T-helper 1 cell treated with Interleukin-12 subunit alpha and Interleukin-12 subunit beta and Interleukin-4 antibody, amounts not matched to agents 30 μg/mL and 1 μg/mL, for 36 hours (primary cell): ENCODE measurements around the gene MISP.

ENCODE experiments used
- H3K27ac Mint-ChIP-seq: one replicate; pipeline ENCODE4 v1.8.0; 2021; ENCODE audit warnings: mild to moderate bottlenecking, mixed read lengths
- H3K27me3 Mint-ChIP-seq: one replicate; pipeline ENCODE4 v1.8.0; 2021; ENCODE audit warnings: low read depth, mixed read lengths
- H3K36me3 Mint-ChIP-seq: one replicate; pipeline ENCODE4 v1.8.0; 2021; ENCODE audit warnings: low read depth, mixed read lengths
- H3K4me1 Mint-ChIP-seq: one replicate; pipeline ENCODE4 v1.8.0; 2021; ENCODE audit warnings: low read depth, mixed read lengths
- H3K4me3 Mint-ChIP-seq: one replicate; pipeline ENCODE4 v1.8.0; 2021; ENCODE audit warnings: mild to moderate bottlenecking, moderate library complexity, mixed read lengths
- H3K9me3 Mint-ChIP-seq: one replicate; pipeline ENCODE4 v1.8.0; 2021; ENCODE audit warnings: mixed read lengths

MISP gene

GRCh38 chr19:788686-788982 lies 37.7 kb downstream of the MISP start:
- Mint-ChIP-seq H3K27me3 (peaks cover 7% of the 10 kb centered on the region), H3K27ac (no peak overlapping the region), H3K4me3 (no peak overlapping the region), H3K4me1 (peaks cover 1% of the 10 kb centered on the region), H3K36me3 (no peaks in the 10 kb centered on the region), H3K9me3 (no peaks in the 10 kb centered on the region)

- Mint-ChIP-seq H3K4me1 (peaks cover 1% of the 10 kb centered on the region), H3K4me3 (no peak overlapping the region), H3K9me3 (no peaks in the 10 kb centered on the region), H3K27me3 (peaks cover 7% of the 10 kb centered on the region), H3K36me3 (no peaks in the 10 kb centered on the region), H3K27ac (no peak overlapping the region)
Measured at GRCh38 chr19:788983-789700, 38.2 kb downstream of the MISP start.

GRCh38 chr19:789701-790060 lies 38.8 kb downstream of the MISP start:
- no peaks in the 10 kb centered on the region for H3K36me3 Mint-ChIP-seq
- no peaks in the 10 kb centered on the region for H3K9me3 Mint-ChIP-seq
- H3K4me3 Mint-ChIP-seq, result no peak overlapping the region
- peaks cover 1% of the 10 kb centered on the region for H3K4me1 Mint-ChIP-seq
- H3K27ac Mint-ChIP-seq, result no peak overlapping the region
- H3K27me3 Mint-ChIP-seq, result peaks cover 7% of the 10 kb centered on the region

- no peak overlapping the region for H3K27ac Mint-ChIP-seq
Measured at GRCh38 chr19:791007-791566, 40.2 kb downstream of the MISP start.

GRCh38 chr19:791567-792305 lies 40.8 kb downstream of the MISP start:
- H3K4me1 Mint-ChIP-seq, result peaks cover 3% of the 10 kb centered on the region
- H3K4me3 Mint-ChIP-seq, result no peak overlapping the region
- no peaks in the 10 kb centered on the region for H3K36me3 Mint-ChIP-seq
- no peaks in the 10 kb centered on the region for H3K9me3 Mint-ChIP-seq
- H3K27me3 Mint-ChIP-seq, result peaks cover 8% of the 10 kb centered on the region
- no peak overlapping the region for H3K27ac Mint-ChIP-seq

More at GRCh38 chr19:791007-791566, 40.2 kb downstream of the MISP start:
- Mint-ChIP-seq H3K4me1 (peaks cover 1% of the 10 kb centered on the region), H3K9me3 (no peaks in the 10 kb centered on the region), H3K27me3 (peaks cover 7% of the 10 kb centered on the region), H3K4me3 (no peak overlapping the region), H3K36me3 (no peaks in the 10 kb centered on the region)

GRCh38 chr19:792306-792885 lies 41.5 kb downstream of the MISP start:
- H3K4me3 Mint-ChIP-seq, result no peak overlapping the region

GRCh38 chr19:793806-794205 lies 42.9 kb downstream of the MISP start:
- peaks cover under 1% of the 10 kb centered on the region for H3K36me3 Mint-ChIP-seq
- H3K27me3 Mint-ChIP-seq, result peaks cover 11% of the 10 kb centered on the region
- H3K27ac Mint-ChIP-seq, result no peak overlapping the region
- H3K4me1 Mint-ChIP-seq, result peaks cover 5% of the 10 kb centered on the region
- no peaks in the 10 kb centered on the region for H3K9me3 Mint-ChIP-seq
- H3K4me3 Mint-ChIP-seq, result no peak overlapping the region

More at GRCh38 chr19:792306-792885, 41.5 kb downstream of the MISP start:
- Mint-ChIP-seq H3K4me1 (peaks cover 5% of the 10 kb centered on the region), H3K27me3 (peaks cover 11% of the 10 kb centered on the region), H3K27ac (no peak overlapping the region), H3K36me3 (no peaks in the 10 kb centered on the region), H3K9me3 (no peaks in the 10 kb centered on the region)

GRCh38 chr19:795073-795611 lies 44.2 kb downstream of the MISP start:
- H3K4me3 Mint-ChIP-seq, result no peak overlapping the region

GRCh38 chr19:795691-796581 lies 45.0 kb downstream of the MISP start:
- Mint-ChIP-seq H3K27ac (no peak overlapping the region), H3K4me3 (peak overlapping the region; percentile 21), H3K9me3 (no peaks in the 10 kb centered on the region), H3K36me3 (peaks cover 17% of the 10 kb centered on the region), H3K27me3 (peaks cover 3% of the 10 kb centered on the region), H3K4me1 (peaks cover 22% of the 10 kb centered on the region)

More at GRCh38 chr19:795073-795611, 44.2 kb downstream of the MISP start:
- peaks cover 3% of the 10 kb centered on the region for H3K27me3 Mint-ChIP-seq
- H3K4me1 Mint-ChIP-seq, result peaks cover 16% of the 10 kb centered on the region
- peaks cover 11% of the 10 kb centered on the region for H3K36me3 Mint-ChIP-seq
- no peaks in the 10 kb centered on the region for H3K9me3 Mint-ChIP-seq
- H3K27ac Mint-ChIP-seq, result no peak overlapping the region

- H3K4me3 Mint-ChIP-seq, result peak within 1 kb of the TSS; percentile 94
- peaks cover 3% of the 10 kb centered on the region for H3K27me3 Mint-ChIP-seq
- peaks cover 30% of the 10 kb centered on the region for H3K4me1 Mint-ChIP-seq
- no peaks in the 10 kb centered on the region for H3K9me3 Mint-ChIP-seq
- peaks cover 20% of the 10 kb centered on the region for H3K36me3 Mint-ChIP-seq
- peak within 1 kb of the TSS; percentile 86 for H3K27ac Mint-ChIP-seq
Measured at GRCh38 chr19:796692-797527, 46.0 kb downstream of the MISP start, which contains the start of gene PTBP1. Gene PTBP1 (plus strand): TSS chr19:797452. CDS start chr19:797498, 46 bp downstream.

- Mint-ChIP-seq H3K27me3 (peaks cover 3% of the 10 kb centered on the region), H3K27ac (peak overlapping the region; percentile 60), H3K4me3 (peak overlapping the region; percentile 81), H3K9me3 (no peaks in the 10 kb centered on the region), H3K36me3 (peaks cover 22% of the 10 kb centered on the region), H3K4me1 (peaks cover 31% of the 10 kb centered on the region)
Measured at GRCh38 chr19:797528-798414, 46.9 kb downstream of the MISP start.

GRCh38 chr19:798415-799075 lies 47.6 kb downstream of the MISP start:
- Mint-ChIP-seq H3K9me3 (no peaks in the 10 kb centered on the region), H3K27me3 (peaks cover 3% of the 10 kb centered on the region), H3K27ac (peak overlapping the region; percentile 77), H3K4me1 (peaks cover 31% of the 10 kb centered on the region), H3K4me3 (peak overlapping the region; percentile 81), H3K36me3 (peaks cover 24% of the 10 kb centered on the region)
